Measurements from ENCODE around the gene SLC6A11. TPM values are rescaled to one million over a fixed set of nuclear protein-coding genes. Genes with fewer than 3 reads are reported as not detected.

The SLC6A11 gene
- total and polyA plus RNA-seq, 2 of the 8 experiments (the other 6 are each of a cell fraction or from before 2014, with no cell fraction given) = 0.78 to 1.5 TPM

GRCh38 chr3:10974131-10974530, 158.1 kb downstream of the SLC6A11 start (continued):
- TF ChIP-seq RXRA (IDR thresholded peaks at IDR 0.05; ENCODE audit: insufficient read depth, low read depth, low read length) (no peak), KDM4A (IDR thresholded peaks at IDR 0.05; ENCODE audit: low read depth, low read length, severe bottlenecking) (no peak), NANOG (IDR thresholded peaks at IDR 0.05; ENCODE audit: insufficient read depth, low read depth, low read length, poor library complexity, severe bottlenecking) (no peak), MAFK (IDR thresholded peaks at IDR 0.05; ENCODE audit: low read depth, low read length) (no peak)

Measured in H1 (cell line).